Measurements from ENCODE around the gene NRSN2. TPM values are rescaled to one million over a fixed set of nuclear protein-coding genes. Genes with fewer than 3 reads are reported as not detected.
A peak's percentile ranks its signal among the peaks of the same experiment; 100 is the strongest.

Gene NRSN2
- total RNA-seq, 2 experiments from 2014 or later, result 5.2 to 7.5 TPM

DNA sequence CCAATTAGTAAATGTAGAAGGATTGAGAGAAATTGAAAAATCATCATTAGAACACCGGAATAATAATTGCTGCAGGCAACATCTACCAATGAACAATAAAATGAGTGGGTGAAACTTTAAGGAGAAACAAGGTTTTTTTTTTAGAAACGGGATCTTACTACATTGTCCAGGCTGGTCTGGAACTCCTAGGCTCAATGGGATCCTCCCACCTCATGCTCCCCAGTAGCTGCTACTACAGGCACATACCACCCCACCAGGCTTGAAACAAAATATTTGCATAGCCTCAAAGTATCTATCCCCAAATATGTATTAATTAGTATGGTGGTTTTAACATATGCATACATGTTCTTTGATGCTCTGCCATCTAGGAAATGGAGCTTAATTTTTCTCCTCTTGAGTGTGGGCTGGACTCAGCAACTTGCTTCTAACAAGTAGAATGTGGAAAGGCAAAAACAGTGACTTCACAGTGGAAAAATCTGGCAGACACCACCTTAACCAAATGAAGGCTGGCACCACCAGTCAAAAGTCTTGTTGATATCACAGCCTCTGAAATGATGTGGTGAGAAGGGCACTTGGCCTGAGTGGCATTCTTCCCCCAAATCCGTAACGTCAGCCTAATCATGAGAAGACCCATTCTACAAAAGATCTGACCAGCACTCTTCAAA is 12.1 kb downstream of the NRSN2 start:
- POLR2A ChIA-PET, result no interaction called here
- peaks cover 16% of the 10 kb centered on the region for H3K4me1 Mint-ChIP-seq
- no peak for DNase-seq
- H3K27ac Mint-ChIP-seq, result no peak overlapping the region
- ATAC-seq, result no peak
- no peak overlapping the region for H3K4me3 Mint-ChIP-seq
- no peaks in the 10 kb centered on the region for H3K36me3 Mint-ChIP-seq (ENCODE audit: low read depth)
- CTCF ChIA-PET, result no interaction called here
- H3K9me3 Mint-ChIP-seq (ENCODE audit: low read depth), result no peaks in the 10 kb centered on the region
- no peaks in the 10 kb centered on the region for H3K27me3 Mint-ChIP-seq
- intact Hi-C loops (cut with DNase I, micrococcal nuclease), result no loop called here

DNA sequence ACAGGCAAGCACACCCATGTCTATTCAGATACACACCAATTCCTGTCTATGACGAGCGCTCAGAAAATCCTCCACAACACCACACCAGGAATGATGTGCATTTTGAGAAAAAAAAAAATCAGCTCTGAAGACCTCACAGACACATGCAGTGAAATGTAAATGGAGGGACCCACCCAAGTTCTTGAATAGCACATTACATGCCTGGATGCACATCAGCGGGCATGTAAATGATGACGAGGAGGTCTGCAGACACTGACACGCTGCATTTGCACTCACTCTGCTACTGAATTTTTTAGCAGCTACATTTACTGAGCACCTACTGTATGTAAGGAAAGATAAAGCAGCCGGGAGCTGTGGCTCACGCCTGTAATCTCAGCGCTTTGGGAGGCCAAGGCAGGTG is 14.7 kb downstream of the NRSN2 start:
- POLR2A ChIA-PET, result no interaction called here
- Mint-ChIP-seq H3K27ac (peak overlapping the region; percentile 15), H3K27me3 (no peaks in the 10 kb centered on the region)

GRCh38 chr20:362271-363254 is 15.7 kb downstream of the NRSN2 start:
- intact Hi-C loops (cut with DNase I, micrococcal nuclease), result no loop called here

More for the DNA sequence above, 14.7 kb downstream of the NRSN2 start:
- CTCF ChIA-PET, result interaction anchor here (0.9 to 2.2 kb wide), 3 partner anchors 51 to 118 kb away, joined by 3 to 10 read pairs (median 6); no protein-coding TSS in a partner anchor
- no peak overlapping the region for H3K4me3 Mint-ChIP-seq
- intact Hi-C loops (cut with DNase I, micrococcal nuclease), result no loop called here
- DNase-seq, result no peak
- H3K36me3 Mint-ChIP-seq (ENCODE audit: low read depth), result no peaks in the 10 kb centered on the region
- no peaks in the 10 kb centered on the region for H3K9me3 Mint-ChIP-seq (ENCODE audit: low read depth)
- no peak for ATAC-seq
- H3K4me1 Mint-ChIP-seq, result peaks cover 35% of the 10 kb centered on the region

GRCh38 chr20:363319-364078 is 16.6 kb downstream of the NRSN2 start:
- no peaks in the 10 kb centered on the region for H3K36me3 Mint-ChIP-seq (ENCODE audit: low read depth)
- intact Hi-C loops (cut with DNase I, micrococcal nuclease), result no loop called here
- DNase-seq, result peak; percentile 52
- H3K4me3 Mint-ChIP-seq, result no peak overlapping the region
- no peak overlapping the region for H3K27ac Mint-ChIP-seq
- no peaks in the 10 kb centered on the region for H3K9me3 Mint-ChIP-seq (ENCODE audit: low read depth)
- ChIA-PET CTCF (interaction anchor here (0.6 to 2.2 kb wide), 4 partner anchors 9 to 283 kb away, joined by 3 to 10 read pairs (median 4); no protein-coding TSS in a partner anchor), POLR2A (no interaction called here)
- no peaks in the 10 kb centered on the region for H3K27me3 Mint-ChIP-seq
- ATAC-seq, result peak; percentile 40
- peaks cover 39% of the 10 kb centered on the region for H3K4me1 Mint-ChIP-seq

More at GRCh38 chr20:362271-363254, 15.7 kb downstream of the NRSN2 start:
- Mint-ChIP-seq H3K27me3 (no peaks in the 10 kb centered on the region), H3K9me3 (ENCODE audit: low read depth) (no peaks in the 10 kb centered on the region), H3K4me1 (peaks cover 39% of the 10 kb centered on the region), H3K36me3 (ENCODE audit: low read depth) (no peaks in the 10 kb centered on the region), H3K4me3 (peak overlapping the region; percentile 33), H3K27ac (peak overlapping the region; percentile 66)
- DNase-seq, result peak; percentile 86
- ChIA-PET POLR2A (no interaction called here), CTCF (interaction anchor here (0.6 to 2.2 kb wide), 5 partner anchors 69 to 1130 kb away, joined by 3 to 10 read pairs (median 3); no protein-coding TSS in a partner anchor)
- peak; percentile 83 for ATAC-seq

GRCh38 chr20:364905-365794 is 18.2 kb downstream of the NRSN2 start:
- DNase-seq (peak; percentile 40), ATAC-seq (peak; percentile 25)
- Mint-ChIP-seq H3K36me3 (ENCODE audit: low read depth) (no peaks in the 10 kb centered on the region), H3K4me3 (no peak overlapping the region), H3K27ac (peak overlapping the region; percentile 77), H3K27me3 (no peaks in the 10 kb centered on the region), H3K9me3 (ENCODE audit: low read depth) (no peaks in the 10 kb centered on the region), H3K4me1 (peaks cover 39% of the 10 kb centered on the region)
- ChIA-PET CTCF (interaction anchor here (1.1 to 2.1 kb wide), 2 partner anchors 10 to 16 kb away, joined by 3 to 12 read pairs; partner anchors contain the start of gene TRIB3), POLR2A (no interaction called here)
- intact Hi-C loops (cut with DNase I, micrococcal nuclease), result no loop called here

DNA sequence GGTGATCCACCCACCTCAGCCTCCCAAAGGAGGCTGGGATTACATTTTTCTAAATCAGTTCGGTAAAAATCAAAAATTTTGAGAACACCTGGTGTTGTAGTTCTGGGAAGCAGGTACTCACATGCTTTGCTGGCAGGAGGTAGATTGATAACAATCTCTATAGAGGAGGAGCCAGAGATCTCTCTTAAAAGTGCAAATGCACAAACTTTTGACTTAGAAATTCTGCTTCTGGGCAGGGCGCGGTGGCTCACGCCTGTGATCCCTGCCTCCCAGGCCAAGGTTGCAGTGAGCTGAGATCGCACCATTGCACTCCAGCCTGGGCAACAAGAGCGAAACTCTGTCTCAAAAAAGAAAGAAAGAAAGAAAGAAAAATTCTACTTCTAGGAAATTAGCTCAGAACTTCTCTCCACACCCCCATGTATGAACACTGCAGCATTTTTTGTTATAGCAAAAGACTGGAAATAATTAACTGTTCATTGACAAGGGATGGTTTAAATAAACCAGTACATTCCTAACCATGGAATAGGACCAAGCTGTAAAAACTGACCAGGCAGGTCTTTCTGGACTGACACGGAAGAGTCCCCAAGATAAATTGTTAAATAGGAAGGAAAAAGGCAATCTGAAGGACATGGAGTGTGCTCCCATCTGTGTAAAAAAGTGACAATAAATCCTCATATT is 19.3 kb downstream of the NRSN2 start:
- DNase-seq (peak; percentile 32), ATAC-seq (peak; percentile 8)
- H3K27me3 Mint-ChIP-seq, result no peaks in the 10 kb centered on the region
- no peak overlapping the region for H3K4me3 Mint-ChIP-seq
- intact Hi-C loops (cut with DNase I, micrococcal nuclease), result no loop called here
- ChIA-PET CTCF (interaction anchor here (0.6 to 2.1 kb wide), 6 partner anchors 11 to 281 kb away, joined by 3 to 12 read pairs (median 3); partner anchors contain the start of gene TRIB3), POLR2A (no interaction called here)
- H3K9me3 Mint-ChIP-seq (ENCODE audit: low read depth), result no peaks in the 10 kb centered on the region
- peaks cover 39% of the 10 kb centered on the region for H3K4me1 Mint-ChIP-seq
- peak overlapping the region; percentile 45 for H3K27ac Mint-ChIP-seq
- H3K36me3 Mint-ChIP-seq (ENCODE audit: low read depth), result no peaks in the 10 kb centered on the region

DNA sequence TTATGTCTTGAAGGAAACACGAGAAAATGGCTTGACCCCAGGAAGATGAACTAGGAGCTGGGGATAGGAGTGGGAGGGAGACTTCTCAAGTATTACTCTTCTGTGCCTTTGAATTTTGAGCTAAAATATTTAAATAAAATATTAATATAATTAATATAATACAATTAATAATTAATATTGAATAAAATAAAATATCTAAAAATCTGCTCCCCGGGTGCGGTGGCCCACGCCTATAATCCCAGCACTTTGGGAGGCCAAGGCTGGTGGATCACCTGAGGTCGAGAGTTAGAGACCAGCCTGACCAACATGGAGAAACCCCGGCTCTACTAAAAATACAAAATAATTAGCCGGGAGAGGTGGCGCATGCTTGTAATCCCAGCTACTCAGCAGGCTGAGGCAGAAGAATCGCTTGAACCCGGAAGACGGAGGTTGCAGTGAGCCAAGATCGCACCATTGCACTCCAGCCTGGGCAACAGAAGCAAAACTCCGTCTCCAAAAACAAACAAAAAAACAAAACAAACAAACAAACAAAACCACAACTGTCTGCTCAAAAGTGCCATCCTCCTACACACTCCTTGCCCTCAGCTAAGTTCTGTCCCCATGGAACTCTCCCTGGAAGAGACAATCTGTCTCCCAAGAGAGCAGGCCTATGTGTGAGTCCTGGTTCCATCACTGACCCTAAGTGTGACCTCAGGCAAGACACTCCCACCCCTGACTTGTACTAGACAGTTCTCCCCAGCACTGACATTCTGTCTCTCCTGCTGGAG is 20.0 kb downstream of the NRSN2 start:
- Mint-ChIP-seq H3K36me3 (ENCODE audit: low read depth) (no peaks in the 10 kb centered on the region), H3K27ac (peak overlapping the region; percentile 19), H3K9me3 (ENCODE audit: low read depth) (no peaks in the 10 kb centered on the region), H3K4me3 (no peak overlapping the region), H3K4me1 (peaks cover 40% of the 10 kb centered on the region), H3K27me3 (no peaks in the 10 kb centered on the region)
- intact Hi-C loops (cut with DNase I, micrococcal nuclease), result no loop called here
- DNase-seq (no peak), ATAC-seq (no peak)
- ChIA-PET CTCF (interaction anchor here (0.6 to 2.1 kb wide), 4 partner anchors 12 to 113 kb away, joined by 3 to 12 read pairs (median 3); no protein-coding TSS in a partner anchor), POLR2A (no interaction called here)

- ChIA-PET CTCF (interaction anchor here (2.1 kb wide), 1 partner anchor 12 kb away, joined by 12 read pairs; no protein-coding TSS in a partner anchor), POLR2A (no interaction called here)
- Mint-ChIP-seq H3K36me3 (ENCODE audit: low read depth) (no peaks in the 10 kb centered on the region), H3K9me3 (ENCODE audit: low read depth) (no peaks in the 10 kb centered on the region), H3K4me3 (no peak overlapping the region), H3K27me3 (no peaks in the 10 kb centered on the region), H3K27ac (peak overlapping the region; percentile 19), H3K4me1 (peaks cover 41% of the 10 kb centered on the region)
- DNase-seq (no peak), ATAC-seq (no peak)
- intact Hi-C loops (cut with DNase I, micrococcal nuclease), result no loop called here
Observed at GRCh38 chr20:367486-367887, 20.6 kb downstream of the NRSN2 start.

DNA sequence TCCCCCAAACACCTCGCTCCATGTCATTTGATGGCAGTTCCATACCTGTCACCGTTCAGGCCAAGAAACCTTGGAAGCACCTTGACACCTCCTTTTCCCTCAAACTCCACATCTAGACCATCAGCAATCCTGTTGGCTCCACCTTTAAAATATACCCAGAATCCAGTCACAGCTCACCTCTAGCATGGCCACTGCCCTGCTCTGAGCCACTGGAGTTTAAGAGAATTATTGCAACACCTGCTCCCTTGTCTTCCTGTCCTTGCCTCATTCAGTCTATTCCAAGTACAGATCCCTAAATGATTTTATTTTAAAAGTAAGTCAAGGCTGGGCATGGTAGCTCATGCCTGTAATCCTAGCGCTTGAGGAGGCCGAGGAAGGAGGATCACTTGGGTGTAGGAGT is 22.0 kb downstream of the NRSN2 start:
- POLR2A ChIA-PET, result no interaction called here
- intact Hi-C loops (cut with DNase I, micrococcal nuclease), result no loop called here
- CTCF ChIA-PET, result interaction anchor here (1.4 kb wide), 1 partner anchor 128 kb away, joined by 5 read pairs; no protein-coding TSS in a partner anchor
- Mint-ChIP-seq H3K27me3 (no peaks in the 10 kb centered on the region), H3K4me3 (no peak overlapping the region), H3K9me3 (ENCODE audit: low read depth) (no peaks in the 10 kb centered on the region), H3K27ac (peak overlapping the region; percentile 40), H3K36me3 (ENCODE audit: low read depth) (no peaks in the 10 kb centered on the region), H3K4me1 (peaks cover 44% of the 10 kb centered on the region)
- DNase-seq, result no peak
- ATAC-seq, result no peak
